Neural progenitor cell (in vitro differentiated cells): ENCODE results near the gene THSD4. TPM values are rescaled to one million over a fixed set of nuclear protein-coding genes. Genes with fewer than 3 reads are reported as not detected.

Experiments used
- DNase-seq: peaks from one replicate; pipeline ENCODE4 v3.0.0-alpha.2; 2016; ENCODE audit warnings: low spot score
- H2AFZ ChIP-seq: fragments of 200-600 bp; sonication (generic); replicated peaks from 2 replicates; pipeline ENCODE4 v1.6.1; 2016; ENCODE audit warnings: antibody characterized with exemption
- H3F3A ChIP-seq: fragments of 200-600 bp; sonication (generic); 2 replicates; pipeline ENCODE4 v1.6.1; 2016; ENCODE audit warnings: antibody characterized with exemption, low read depth
- H3K27ac ChIP-seq: fragments of 200-600 bp; sonication (generic); 2 replicates; pipeline ENCODE4 v1.5.1; 2016; ENCODE audit warnings: mild to moderate bottlenecking
- H3K27me3 ChIP-seq: fragments of 200-600 bp; sonication (generic); 2 replicates; pipeline ENCODE4 v1.6.1; 2016; ENCODE audit warnings: mild to moderate bottlenecking, moderate library complexity
- H3K36me3 ChIP-seq: fragments of 200-600 bp; sonication (generic); 2 replicates; pipeline ENCODE4 v1.5.1; 2016
- H3K4me1 ChIP-seq: fragments of 200-600 bp; sonication (generic); 2 replicates; pipeline ENCODE4 v1.6.1; 2016; ENCODE audit warnings: mixed run types
- H3K4me2 ChIP-seq: fragments of 200-600 bp; sonication (generic); 2 replicates; pipeline ENCODE4 v1.6.1; 2016
- H3K4me3 ChIP-seq: fragments of 200-600 bp; sonication (generic); 2 replicates; pipeline ENCODE4 v1.5.1; 2016
- H3K79me2 ChIP-seq: fragments of 200-600 bp; sonication (generic); 2 replicates; pipeline ENCODE4 v1.6.1; 2016; ENCODE audit warnings: low read depth
- H3K9ac ChIP-seq: fragments of 200-600 bp; sonication (generic); 2 replicates; pipeline ENCODE4 v1.6.1; 2016
- H3K9me3 ChIP-seq: fragments of 200-600 bp; sonication (generic); 2 replicates; pipeline ENCODE4 v1.5.1; 2016; ENCODE audit warnings: low read depth
- H4K20me1 ChIP-seq: fragments of 200-600 bp; sonication (generic); 2 replicates; pipeline ENCODE4 v1.6.1; 2016; ENCODE audit warnings: low read depth
- H3K27ac Mint-ChIP-seq: 3 replicates; pipeline ENCODE4 v1.8.0; 2021; ENCODE audit warnings: mixed read lengths
- H3K27me3 Mint-ChIP-seq: 2 replicates; pipeline ENCODE4 v1.8.0; 2022; ENCODE audit warnings: low read depth, mild to moderate bottlenecking, inconsistent platforms, moderate library complexity, mixed read lengths; ENCODE audit not compliant: insufficient read depth
- H3K36me3 Mint-ChIP-seq: 3 replicates; pipeline ENCODE4 v1.8.0; 2021; ENCODE audit warnings: mixed read lengths
- H3K4me1 Mint-ChIP-seq: 3 replicates; pipeline ENCODE4 v1.8.0; 2021; ENCODE audit warnings: mixed read lengths
- H3K4me3 Mint-ChIP-seq: 3 replicates; pipeline ENCODE4 v1.8.0; 2021; ENCODE audit warnings: mild to moderate bottlenecking, moderate library complexity, mixed read lengths
- H3K9me3 Mint-ChIP-seq: 3 replicates; pipeline ENCODE4 v1.8.0; 2020; ENCODE audit warnings: mixed read lengths
- EZH2 ChIP-seq: fragments of 200-600 bp; sonication (generic); IDR thresholded peaks from 2 replicates; pipeline ENCODE4 v1.6.1; 2017; ENCODE audit warnings: antibody characterized with exemption, mild to moderate bottlenecking, moderate library complexity
- EZH2phosphoT487 ChIP-seq: fragments of 200-600 bp; sonication (generic); IDR thresholded peaks from 2 replicates; pipeline ENCODE4 v1.6.1; 2017; ENCODE audit warnings: antibody characterized with exemption
- total RNA-seq: library from RNA; depleted of rRNA; stranded (reverse); fragments of >200 nt; gene quantifications from 2 replicates; pipeline ENCODE4 v1.2.3, GENCODE V29; 2015; ENCODE audit warnings: low replicate concordance
- TF ChIP-seq, protein P1 (sequence below): fragments of 200-600 bp; sonication (generic); IDR thresholded peaks from 2 replicates; pipeline ENCODE4 v1.5.1; 2017; ENCODE audit warnings: antibody characterized with exemption, mild to moderate bottlenecking

The THSD4 gene
- total RNA-seq, 1 donor from 2014 or later = 2.4 TPM

DNA sequence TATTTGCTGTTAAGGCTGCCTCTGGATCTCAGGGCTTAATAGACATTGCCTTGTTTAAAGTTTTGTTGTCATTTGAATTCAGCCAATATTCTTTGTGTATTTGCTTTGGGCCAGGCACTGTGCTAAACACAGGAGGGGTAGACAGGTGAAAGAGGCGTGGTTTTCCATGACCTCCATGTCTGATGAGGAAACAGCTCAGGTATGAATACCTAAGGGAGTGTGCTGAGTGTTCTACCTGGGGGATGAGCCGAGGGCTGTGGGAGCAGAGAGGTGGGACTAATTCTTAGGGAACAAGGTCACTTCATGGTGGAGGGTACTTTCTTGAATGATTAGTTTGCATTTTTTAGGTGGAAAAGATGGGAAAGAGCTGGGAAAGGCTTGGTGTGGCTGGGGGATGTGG is 108.2 kb downstream of the THSD4 start:
- Mint-ChIP-seq H3K27me3 (peaks cover 6% of the 10 kb centered on the region), H3K4me3 (no peak overlapping the region), H3K36me3 (no peaks in the 10 kb centered on the region), H3K9me3 (peaks cover 2% of the 10 kb centered on the region), H3K27ac (no peak overlapping the region), H3K4me1 (peaks cover 24% of the 10 kb centered on the region)
- DNase-seq = no peak
- H3K4me3 ChIP-seq = no peak overlapping the region
- no peaks in the 10 kb centered on the region for H3K79me2 ChIP-seq
- H3K27me3 ChIP-seq = no peaks in the 10 kb centered on the region
- peaks cover 4% of the 10 kb centered on the region for H3F3A ChIP-seq
- H3K27ac ChIP-seq = no peak overlapping the region
- peaks cover 29% of the 10 kb centered on the region for H3K4me1 ChIP-seq
- H3K9me3 ChIP-seq = no peaks in the 10 kb centered on the region
- no peaks in the 10 kb centered on the region for H3K36me3 ChIP-seq
- H4K20me1 ChIP-seq = no peaks in the 10 kb centered on the region
- H3K4me2 ChIP-seq = no peak overlapping the region
- H2AFZ ChIP-seq = no peak overlapping the region
- TF ChIP-seq EZH2phosphoT487 (no peak), EZH2 (no peak)
- TF ChIP-seq, protein P1, sequence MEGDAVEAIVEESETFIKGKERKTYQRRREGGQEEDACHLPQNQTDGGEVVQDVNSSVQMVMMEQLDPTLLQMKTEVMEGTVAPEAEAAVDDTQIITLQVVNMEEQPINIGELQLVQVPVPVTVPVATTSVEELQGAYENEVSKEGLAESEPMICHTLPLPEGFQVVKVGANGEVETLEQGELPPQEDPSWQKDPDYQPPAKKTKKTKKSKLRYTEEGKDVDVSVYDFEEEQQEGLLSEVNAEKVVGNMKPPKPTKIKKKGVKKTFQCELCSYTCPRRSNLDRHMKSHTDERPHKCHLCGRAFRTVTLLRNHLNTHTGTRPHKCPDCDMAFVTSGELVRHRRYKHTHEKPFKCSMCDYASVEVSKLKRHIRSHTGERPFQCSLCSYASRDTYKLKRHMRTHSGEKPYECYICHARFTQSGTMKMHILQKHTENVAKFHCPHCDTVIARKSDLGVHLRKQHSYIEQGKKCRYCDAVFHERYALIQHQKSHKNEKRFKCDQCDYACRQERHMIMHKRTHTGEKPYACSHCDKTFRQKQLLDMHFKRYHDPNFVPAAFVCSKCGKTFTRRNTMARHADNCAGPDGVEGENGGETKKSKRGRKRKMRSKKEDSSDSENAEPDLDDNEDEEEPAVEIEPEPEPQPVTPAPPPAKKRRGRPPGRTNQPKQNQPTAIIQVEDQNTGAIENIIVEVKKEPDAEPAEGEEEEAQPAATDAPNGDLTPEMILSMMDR = no peak
- H3K9ac ChIP-seq = no peak overlapping the region

DNA sequence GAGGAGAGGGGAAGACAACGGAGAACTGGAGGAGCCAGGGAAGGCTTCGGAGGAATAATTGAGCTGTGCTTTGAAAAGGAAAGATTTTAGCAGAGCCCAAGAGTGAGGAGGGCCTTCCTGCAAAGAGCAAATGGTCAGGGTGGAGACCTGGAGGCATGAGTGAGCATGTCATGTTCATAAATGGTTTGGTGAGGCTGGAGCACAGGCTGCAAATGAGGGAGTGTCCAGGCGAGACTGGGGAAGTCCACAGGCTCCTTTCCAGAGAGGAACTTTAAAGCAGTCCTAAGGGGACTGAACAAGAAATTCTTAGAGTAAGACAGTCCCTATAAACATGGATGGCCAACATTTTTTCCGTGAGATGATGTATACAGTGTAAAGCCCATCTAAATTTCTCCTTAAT is 108.8 kb downstream of the THSD4 start:
- H3K9me3 Mint-ChIP-seq = peaks cover 2% of the 10 kb centered on the region
- peaks cover 6% of the 10 kb centered on the region for H3K27me3 Mint-ChIP-seq
- Histone ChIP-seq H3F3A (peaks cover 4% of the 10 kb centered on the region), H3K4me3 (no peak overlapping the region), H3K36me3 (no peaks in the 10 kb centered on the region), H3K9me3 (no peaks in the 10 kb centered on the region), H2AFZ (no peak overlapping the region), H4K20me1 (no peaks in the 10 kb centered on the region), H3K4me1 (peaks cover 32% of the 10 kb centered on the region), H3K27me3 (no peaks in the 10 kb centered on the region), H3K9ac (no peak overlapping the region), H3K27ac (no peak overlapping the region), H3K4me2 (no peak overlapping the region), H3K79me2 (no peaks in the 10 kb centered on the region)
- DNase-seq = no peak
- no peaks in the 10 kb centered on the region for H3K36me3 Mint-ChIP-seq
- TF ChIP-seq EZH2phosphoT487 (no peak), EZH2 (no peak)
- TF ChIP-seq, protein P1 = no peak
- H3K27ac Mint-ChIP-seq = no peak overlapping the region
- H3K4me3 Mint-ChIP-seq = no peak overlapping the region
- peaks cover 29% of the 10 kb centered on the region for H3K4me1 Mint-ChIP-seq

DNA sequence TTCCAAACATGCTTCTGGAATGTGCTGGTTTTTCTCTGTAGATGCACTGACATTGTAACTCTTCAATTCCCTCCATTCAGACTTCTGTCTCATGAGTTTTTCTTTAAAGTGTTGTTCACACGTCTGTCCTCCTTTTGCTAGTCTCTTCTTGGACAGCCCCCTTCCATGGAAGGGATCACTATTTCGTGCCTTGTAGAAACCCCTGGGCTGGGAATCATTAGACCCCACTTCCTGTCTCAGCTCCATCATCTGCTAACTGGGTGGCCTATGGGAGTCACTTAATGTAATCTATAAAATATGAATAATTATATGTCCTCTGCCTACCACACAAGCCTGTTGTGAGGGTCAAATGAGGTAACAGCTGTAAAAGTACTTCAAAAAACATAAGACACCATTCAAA is 110.6 kb downstream of the THSD4 start:
- no peak for DNase-seq
- Mint-ChIP-seq H3K4me3 (no peak overlapping the region), H3K4me1 (peaks cover 20% of the 10 kb centered on the region)

More for the DNA sequence above, 110.6 kb downstream of the THSD4 start:
- Histone ChIP-seq H4K20me1 (no peaks in the 10 kb centered on the region), H3K4me2 (no peak overlapping the region), H3K4me3 (no peak overlapping the region), H3K27ac (no peak overlapping the region), H3F3A (no peaks in the 10 kb centered on the region), H3K4me1 (peaks cover 26% of the 10 kb centered on the region), H2AFZ (no peak overlapping the region), H3K9ac (no peak overlapping the region), H3K9me3 (no peaks in the 10 kb centered on the region), H3K36me3 (no peaks in the 10 kb centered on the region), H3K79me2 (no peaks in the 10 kb centered on the region), H3K27me3 (no peaks in the 10 kb centered on the region)
- TF ChIP-seq EZH2 = no peak
- TF ChIP-seq EZH2phosphoT487 = no peak
- TF ChIP-seq, protein P1 = no peak
- Mint-ChIP-seq H3K27me3 (peaks cover 6% of the 10 kb centered on the region), H3K27ac (no peak overlapping the region), H3K36me3 (no peaks in the 10 kb centered on the region), H3K9me3 (peaks cover 2% of the 10 kb centered on the region)
